Epithelial cell of esophagus (primary cell): ENCODE data around the gene GNPAT.

Experiments
- DNase-seq: peaks from one replicate; pipeline ENCODE4 v3.0.0; 2010; ENCODE audit warnings: low read depth
- H3K4me3 ChIP-seq: 2 replicates; pipeline ENCODE4 v1.5.1; 2011; ENCODE audit warnings: mild to moderate bottlenecking, low read length, control low read depth
- CTCF ChIP-seq: IDR thresholded peaks from 2 replicates; pipeline ENCODE4 v1.5.1; 2011; ENCODE audit warnings: low read depth, mild to moderate bottlenecking, low read length, control low read depth, inconsistent platforms; ENCODE audit not compliant: insufficient read depth; ENCODE audit errors: missing control alignments

GNPAT gene

DNA sequence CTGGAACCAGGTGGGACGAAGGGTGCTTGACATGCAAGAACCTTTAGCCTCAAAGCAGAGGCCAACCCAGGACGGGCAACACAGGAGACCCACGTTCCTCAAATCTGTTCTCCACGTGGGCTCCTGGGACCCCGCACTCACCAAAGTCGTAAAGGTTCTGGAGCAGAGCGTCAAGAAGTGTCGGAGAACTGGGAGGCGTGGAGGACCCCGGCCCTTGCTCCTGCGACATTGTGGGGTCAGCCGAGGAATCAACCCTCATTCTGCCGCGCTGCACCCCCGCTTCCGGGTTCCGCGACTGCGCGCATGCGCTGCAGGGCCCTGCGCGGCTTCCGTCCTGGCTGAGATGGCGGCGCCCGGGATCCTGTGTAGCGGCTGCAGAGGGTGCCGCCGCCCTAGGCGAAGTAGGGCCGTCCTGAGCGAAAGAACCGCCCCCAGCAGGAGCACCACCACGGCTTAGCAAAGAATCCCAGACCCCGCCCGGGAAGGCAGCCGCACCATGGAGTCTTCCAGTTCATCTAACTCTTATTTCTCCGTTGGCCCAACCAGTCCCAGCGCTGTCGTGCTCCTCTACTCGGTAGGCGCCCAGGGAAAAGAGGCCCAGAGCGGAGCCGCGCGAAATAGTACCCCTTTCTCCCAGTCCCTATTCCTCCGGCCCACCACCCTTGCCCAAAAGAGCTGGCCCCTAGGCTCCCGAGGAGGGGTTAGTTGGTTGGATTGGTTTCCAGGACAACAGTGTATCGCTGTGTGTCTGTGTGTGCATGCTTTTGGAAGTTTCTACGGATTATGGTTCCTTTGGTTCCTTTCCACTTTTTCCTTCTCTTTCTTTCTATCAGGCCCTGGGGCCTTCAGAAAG, at the start of gene GNPAT:
TSS of gene GNPAT (plus strand) at position 330 of the 853 bp plus-strand sequence. CDS start at position 497, 167 bp downstream.
- TF ChIP-seq CTCF: no peak
- peak within 1 kb of the TSS; percentile 99 for H3K4me3 ChIP-seq
- DNase-seq: peak; percentile 89

GRCh38 chr1:231192620-231193163, 48.3 kb upstream of the GNPAT start:
- no peak for TF ChIP-seq CTCF
- H3K4me3 ChIP-seq: no peak overlapping the region
- no peak for DNase-seq

DNA sequence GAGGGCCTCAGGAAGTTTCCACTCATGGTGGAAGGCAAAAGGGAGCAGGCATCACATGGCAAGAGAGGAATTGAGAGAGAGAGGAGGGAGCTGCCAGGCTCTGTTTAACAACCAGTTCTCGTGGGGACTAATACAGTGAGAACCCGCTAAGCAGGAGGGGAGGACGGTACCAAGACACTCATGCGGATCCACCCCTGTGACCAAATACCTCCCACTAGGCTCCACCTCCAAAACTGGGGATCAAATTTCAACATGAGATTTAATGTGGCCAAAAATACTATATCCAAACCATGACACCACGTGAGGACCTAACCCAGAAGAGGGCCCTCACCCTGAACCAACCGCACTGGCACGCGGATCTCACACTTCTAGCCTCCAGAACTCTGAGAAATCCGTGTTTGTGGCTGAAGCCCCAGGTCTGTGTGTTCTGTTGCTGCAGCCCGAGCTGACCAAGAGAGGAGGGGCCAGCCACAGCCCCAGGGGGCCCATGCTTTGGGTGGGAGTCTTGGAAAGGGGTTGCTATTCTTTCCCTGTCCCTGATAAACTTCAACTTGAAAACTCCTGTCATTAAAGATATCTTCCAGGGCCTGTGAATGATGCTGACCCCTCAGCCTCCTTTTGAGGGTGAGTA, 47.2 kb upstream of the GNPAT start:
- TF ChIP-seq CTCF: no peak
- DNase-seq: no peak

GRCh38 chr1:231194476-231194842, 46.6 kb upstream of the GNPAT start:
- DNase-seq: no peak
- no peak overlapping the region for H3K4me3 ChIP-seq
- no peak for TF ChIP-seq CTCF

More for the DNA sequence above, 47.2 kb upstream of the GNPAT start:
- H3K4me3 ChIP-seq: no peak overlapping the region

DNA sequence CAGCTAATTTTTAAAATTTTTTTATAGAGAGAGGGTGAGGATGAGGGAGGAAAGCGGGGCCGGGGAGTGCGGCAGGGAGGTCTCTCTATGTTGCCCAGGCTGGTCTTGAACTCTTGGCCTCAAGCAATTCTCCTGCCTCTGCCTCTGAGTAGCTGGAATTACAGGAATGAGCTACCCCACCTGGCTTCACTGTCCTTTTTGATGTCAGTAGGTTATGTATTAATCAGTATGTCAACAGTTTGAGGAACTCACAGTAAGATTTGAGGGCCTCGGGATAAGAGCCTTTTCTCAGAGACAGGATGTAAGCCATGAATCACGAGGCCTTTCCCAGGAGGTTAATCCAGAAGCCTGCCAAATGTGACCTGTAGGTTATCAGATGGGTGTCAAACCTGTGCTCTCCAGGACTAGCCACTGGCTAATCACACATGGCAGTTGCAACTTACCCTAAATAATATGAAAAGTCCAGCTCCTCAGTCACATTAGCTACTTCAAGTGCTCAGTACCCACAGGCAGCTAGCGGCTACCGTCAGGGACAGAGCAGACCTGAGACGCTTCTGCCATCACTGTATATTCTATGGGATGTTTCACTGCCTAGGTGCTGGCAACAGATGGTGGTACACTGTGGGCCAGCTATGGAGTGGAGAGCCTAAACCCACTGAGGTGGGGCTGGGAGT, 46.0 kb upstream of the GNPAT start:
- no peak for DNase-seq
- H3K4me3 ChIP-seq: no peak overlapping the region
- TF ChIP-seq CTCF: no peak

- no peak for DNase-seq
- no peak overlapping the region for H3K4me3 ChIP-seq
- no peak for TF ChIP-seq CTCF
Measured at GRCh38 chr1:231196307-231196706, 44.7 kb upstream of the GNPAT start.
